ENCODE measurements around the gene CACNA2D4.

GRCh38 chr12:1870086-1870485 is 48.4 kb downstream of the CACNA2D4 start:
- no peak for TF ChIP-seq CTCF (IDR thresholded peaks at IDR 0.05)
- TF ChIP-seq POLR2A (IDR thresholded peaks at IDR 0.05), result no peak
- TF ChIP-seq EP300 (IDR thresholded peaks at IDR 0.05), result no peak

All from sigmoid colon (tissue), 4 donors.